T-helper 1 cell treated with Interleukin-12 subunit alpha and Interleukin-12 subunit beta and Interleukin-4 antibody, amounts not matched to agents 30 ng/mL and 1 ng/mL, for 36 hours (primary cell): ENCODE measurements around the gene HCST. TPM values are rescaled to one million over a fixed set of nuclear protein-coding genes. Genes with fewer than 3 reads are reported as not detected.
"Not testable (repeated sequence)": the region's sequence is repeated elsewhere in the genome, so short reads cannot be mapped to it uniquely, and the experiment has no call there.

Experiments
- intact Hi-C: fragments of 100-400 bp; cut with micrococcal nuclease; formaldehyde crosslinking; loops from one replicate; pipeline ENCODE4 v1.15.1; 2024
- total RNA-seq: library from RNA; stranded (reverse); gene quantifications from 2 replicates; pipeline ENCODE4 v1.2.3, GENCODE V29; 2022

Gene HCST
- total RNA-seq, 1 donor from 2014 or later = 101 TPM

- intact Hi-C loops = loop anchor here (1.0 to 10.0 kb wide), 7 partner anchors 28 to 688 kb away; partner anchors contain the start of genes ALKBH6, SDHAF1, THAP8 and WDR62
These were observed 644 bp downstream of the HCST start for GRCh38 chr19:35902870-35903475.

GRCh38 chr19:35903550-35904179 is 1.3 kb downstream of the HCST start:
- intact Hi-C loops = loop anchor here (1.0 to 10.0 kb wide), 6 partner anchors 28 to 689 kb away; partner anchors contain the start of genes ALKBH6, SDHAF1, THAP8 and WDR62

GRCh38 chr19:35904311-35905068 is 2.2 kb downstream of the HCST start:
- intact Hi-C loops = loop anchor here (10.0 kb wide), 1 partner anchor 690 kb away; no protein-coding TSS in a partner anchor

GRCh38 chr19:35905178-35905727 is 2.9 kb downstream of the HCST start:
- intact Hi-C loops = loop anchor here (10.0 kb wide), 1 partner anchor 690 kb away; no protein-coding TSS in a partner anchor

GRCh38 chr19:35907377-35907745 is 5.0 kb downstream of the HCST start:
- intact Hi-C loops = loop anchor here (10.0 kb wide), 1 partner anchor 693 kb away; no protein-coding TSS in a partner anchor

- intact Hi-C loops = loop anchor here (10.0 kb wide), 1 partner anchor 693 kb away; no protein-coding TSS in a partner anchor
These were observed 5.7 kb downstream of the HCST start, which contains the start of gene TYROBP for GRCh38 chr19:35908010-35908441. TSS of gene TYROBP (minus strand) at chr19:35908295. CDS start at chr19:35908228, 67 bp downstream.

- intact Hi-C loops = loop anchor here (10.0 kb wide), 1 partner anchor 694 kb away; no protein-coding TSS in a partner anchor
These were observed 6.8 kb downstream of the HCST start for GRCh38 chr19:35908973-35909683.

GRCh38 chr19:35909684-35910035 is 7.3 kb downstream of the HCST start:
- intact Hi-C loops = loop anchor here (10.0 kb wide), 1 partner anchor 695 kb away; no protein-coding TSS in a partner anchor

- intact Hi-C loops = not testable (repeated sequence)
These were observed 8.0 kb downstream of the HCST start for GRCh38 chr19:35910355-35910754.

- intact Hi-C loops = no loop called here
These were observed 8.8 kb downstream of the HCST start for GRCh38 chr19:35911173-35911572.

GRCh38 chr19:35911790-35912189 is 9.5 kb downstream of the HCST start:
- intact Hi-C loops = no loop called here

GRCh38 chr19:35913589-35913988 is 11.3 kb downstream of the HCST start:
- intact Hi-C loops = no loop called here

GRCh38 chr19:35915443-35915842 is 13.1 kb downstream of the HCST start:
- intact Hi-C loops = no loop called here

- intact Hi-C loops = no loop called here
These were observed 17.0 kb downstream of the HCST start for GRCh38 chr19:35919306-35919705.

GRCh38 chr19:35921012-35921411 is 18.7 kb downstream of the HCST start:
- intact Hi-C loops = no loop called here

- intact Hi-C loops = no loop called here
These were observed 23.2 kb downstream of the HCST start for GRCh38 chr19:35925501-35925900.

GRCh38 chr19:35928507-35928906 is 26.2 kb downstream of the HCST start:
- intact Hi-C loops = no loop called here

- intact Hi-C loops = loop anchor here (2.0 to 5.0 kb wide), 3 partner anchors 281 to 1198 kb away; partner anchors contain the start of genes COX6B1, TMEM147 and ZNF181
These were observed 27.5 kb downstream of the HCST start for GRCh38 chr19:35929876-35930275.

- intact Hi-C loops = loop anchor here (1.0 to 5.0 kb wide), 20 partner anchors 28 to 1199 kb away; partner anchors contain the start of genes ALKBH6, ARHGAP33, COX6B1 and PROSER3
These were observed 29.0 kb downstream of the HCST start for GRCh38 chr19:35931161-35931873.

- intact Hi-C loops = loop anchor here (1.0 to 5.0 kb wide), 20 partner anchors 29 to 1200 kb away; partner anchors contain the start of genes ALKBH6, ARHGAP33, COX6B1 and PROSER3
These were observed 29.5 kb downstream of the HCST start for GRCh38 chr19:35931874-35932202.
